HEK293T (cell line): ENCODE results near the gene DCAF12.

Experiments
- CTCF ChIA-PET: fragments of 350-600 bp; formaldehyde crosslinking; extraction: SDS; loops from one replicate; lab custom pipeline; 2021; ENCODE audit warnings: antibody characterized with exemption, inconsistent platforms; lab: Yijun Ruan, JAX
- POLR2A ChIA-PET: fragments of 350-600 bp; formaldehyde crosslinking; extraction: SDS; loops from one replicate; lab custom pipeline; 2020; ENCODE audit warnings: antibody characterized with exemption, inconsistent platforms; lab: Yijun Ruan, JAX
- DNase-seq: peaks from one replicate; pipeline ENCODE4 v3.0.0; 2012; ENCODE audit warnings: mixed read lengths; ENCODE audit errors: extremely low spot score
- ARNT ChIP-seq: fragments of 450-650 bp; IDR thresholded peaks from 2 replicates; pipeline ENCODE4 v1.6.1; 2017; ENCODE audit warnings: mild to moderate bottlenecking
- BHLHE40 ChIP-seq: fragments of 450-650 bp; IDR thresholded peaks from 2 replicates; pipeline ENCODE4 v1.6.1; 2016; ENCODE audit warnings: mild to moderate bottlenecking, moderate library complexity, borderline replicate concordance
- CTBP1 ChIP-seq: fragments of 450-650 bp; IDR thresholded peaks from 2 replicates; pipeline ENCODE4 v1.6.1; 2016; ENCODE audit warnings: borderline replicate concordance
- ELF4 ChIP-seq: fragments of 450-650 bp; IDR thresholded peaks from 2 replicates; pipeline ENCODE4 v1.6.1; 2017; ENCODE audit warnings: antibody characterized with exemption
- FOXA1 ChIP-seq: fragments of 450-650 bp; IDR thresholded peaks from 2 replicates; pipeline ENCODE4 v1.6.1; 2016; ENCODE audit warnings: mild to moderate bottlenecking
- FOXK2 ChIP-seq: fragments of 450-650 bp; IDR thresholded peaks from 2 replicates; pipeline ENCODE4 v1.6.1; 2016; ENCODE audit warnings: mild to moderate bottlenecking
- FOXM1 ChIP-seq: fragments of 450-650 bp; IDR thresholded peaks from 2 replicates; pipeline ENCODE4 v1.6.1; 2017; ENCODE audit warnings: mild to moderate bottlenecking, borderline replicate concordance
- HDGF ChIP-seq: fragments of 450-650 bp; IDR thresholded peaks from 2 replicates; pipeline ENCODE4 v1.6.1; 2017; ENCODE audit warnings: antibody characterized with exemption, borderline replicate concordance
- L3MBTL2 ChIP-seq: fragments of 450-650 bp; conservative IDR thresholded peaks from 2 replicates; pipeline ENCODE4 v1.6.1; 2016; ENCODE audit warnings: mild to moderate bottlenecking
- LEF1 ChIP-seq: fragments of 450-650 bp; IDR thresholded peaks from 2 replicates; pipeline ENCODE4 v1.6.1; 2017; ENCODE audit warnings: mild to moderate bottlenecking, borderline replicate concordance
- NFRKB ChIP-seq: fragments of 450-650 bp; IDR thresholded peaks from 2 replicates; pipeline ENCODE4 v1.6.1; 2016; ENCODE audit warnings: mild to moderate bottlenecking, moderate library complexity
- SP1 ChIP-seq: fragments of 450-650 bp; IDR thresholded peaks from 2 replicates; pipeline ENCODE4 v1.6.1; 2017
- SUZ12 ChIP-seq: fragments of 450-650 bp; IDR thresholded peaks from 2 replicates; pipeline ENCODE4 v1.6.1; 2016; ENCODE audit warnings: mild to moderate bottlenecking
- TARDBP ChIP-seq: fragments of 450-650 bp; IDR thresholded peaks from 2 replicates; pipeline ENCODE4 v1.6.1; 2016
- ZNF384 ChIP-seq: fragments of 450-650 bp; IDR thresholded peaks from 2 replicates; pipeline ENCODE4 v1.6.1; 2016
- TF ChIP-seq, protein P1 (sequence below): fragments of 450-650 bp; IDR thresholded peaks from 2 replicates; pipeline ENCODE4 v1.6.1; 2016

The DCAF12 gene

DNA sequence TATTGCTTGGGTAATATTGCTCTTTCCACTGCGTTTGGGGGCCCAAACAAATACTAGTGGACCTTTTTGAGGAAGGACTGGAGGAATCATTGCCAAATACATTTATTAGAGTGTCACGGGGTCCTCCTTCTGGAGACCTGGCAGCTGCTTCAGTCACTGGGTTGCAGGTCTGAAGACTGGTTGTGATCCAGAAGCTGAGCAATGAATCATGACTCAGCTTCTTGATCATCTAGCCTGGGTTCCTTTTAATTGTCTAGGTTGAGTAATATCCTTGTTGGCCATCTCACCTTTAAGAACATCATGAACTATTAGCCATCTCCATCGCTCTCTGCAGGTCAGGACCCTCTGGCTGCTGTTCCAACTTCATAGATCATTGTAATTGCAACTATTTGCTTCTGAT, 36.9 kb upstream of the DCAF12 start:
- ChIA-PET POLR2A (no interaction called here), CTCF (no interaction called here)
- DNase-seq, result no peak
- TF ChIP-seq NFRKB, result no peak
- TF ChIP-seq ARNT, result no peak
- TF ChIP-seq LEF1, result no peak
- TF ChIP-seq TARDBP, result no peak
- TF ChIP-seq FOXA1, result no peak
- no peak for TF ChIP-seq FOXM1
- TF ChIP-seq SUZ12, result no peak
- no peak for TF ChIP-seq ZNF384
- no peak for TF ChIP-seq CTBP1
- TF ChIP-seq, protein P1, sequence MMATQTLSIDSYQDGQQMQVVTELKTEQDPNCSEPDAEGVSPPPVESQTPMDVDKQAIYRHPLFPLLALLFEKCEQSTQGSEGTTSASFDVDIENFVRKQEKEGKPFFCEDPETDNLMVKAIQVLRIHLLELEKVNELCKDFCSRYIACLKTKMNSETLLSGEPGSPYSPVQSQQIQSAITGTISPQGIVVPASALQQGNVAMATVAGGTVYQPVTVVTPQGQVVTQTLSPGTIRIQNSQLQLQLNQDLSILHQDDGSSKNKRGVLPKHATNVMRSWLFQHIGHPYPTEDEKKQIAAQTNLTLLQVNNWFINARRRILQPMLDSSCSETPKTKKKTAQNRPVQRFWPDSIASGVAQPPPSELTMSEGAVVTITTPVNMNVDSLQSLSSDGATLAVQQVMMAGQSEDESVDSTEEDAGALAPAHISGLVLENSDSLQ, result no peak
- TF ChIP-seq FOXK2, result no peak
- TF ChIP-seq ELF4, result no peak

DNA sequence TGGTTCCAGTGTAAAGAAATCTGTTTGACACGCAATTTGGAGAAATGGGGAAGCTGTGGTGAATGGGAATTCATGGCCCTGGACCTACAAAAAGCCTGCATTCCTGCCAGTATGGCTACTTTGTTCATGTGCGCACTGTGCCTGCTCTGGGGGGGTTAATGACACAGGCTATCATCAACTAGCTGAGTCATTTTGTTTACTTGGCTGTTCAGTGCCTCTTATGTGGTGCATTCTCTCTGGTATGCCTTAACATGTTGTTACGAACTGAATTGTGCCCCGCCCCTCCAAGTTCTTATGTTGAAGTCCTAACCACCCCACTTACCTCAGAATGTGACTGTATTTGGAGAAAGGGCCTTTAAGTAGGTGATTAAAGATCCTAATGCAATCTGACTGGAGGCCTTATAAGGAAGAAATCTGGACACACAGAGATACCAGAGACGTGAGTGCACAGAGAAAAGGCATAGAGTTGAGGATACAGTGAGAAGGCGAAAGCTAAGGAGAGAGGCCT, 31.9 kb upstream of the DCAF12 start:
- ChIA-PET POLR2A (interaction anchor here (0.9 kb wide), 1 partner anchor 32 kb away, joined by 3 read pairs; the partner anchor contains the start of gene DCAF12), CTCF (no interaction called here)
- no peak for DNase-seq
- TF ChIP-seq ARNT (no peak), SUZ12 (no peak), ELF4 (no peak), FOXA1 (no peak), BHLHE40 (no peak), FOXM1 (no peak), HDGF (no peak), CTBP1 (no peak), FOXK2 (no peak), LEF1 (no peak), NFRKB (no peak), ZNF384 (no peak)

DNA sequence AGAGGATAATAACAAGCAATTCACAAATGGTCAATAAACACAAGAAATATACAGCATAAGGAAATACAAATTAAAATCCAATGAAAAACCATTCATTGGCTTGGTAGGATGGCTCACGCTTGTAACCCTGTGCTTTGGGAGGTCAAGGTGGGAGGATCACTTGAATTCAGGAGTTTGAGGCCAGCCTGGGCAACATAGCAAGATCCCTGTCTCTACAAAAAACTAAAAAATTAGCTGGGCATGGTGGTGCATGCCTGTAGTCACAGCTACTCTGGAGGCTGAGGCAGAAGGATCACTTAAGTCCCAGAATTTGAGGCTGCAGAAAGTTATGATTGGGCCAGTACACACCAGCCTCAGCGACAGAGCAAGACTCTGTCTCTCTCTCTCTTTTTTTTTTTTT, 31.4 kb upstream of the DCAF12 start:
- POLR2A ChIA-PET, result no interaction called here
- CTCF ChIA-PET, result no interaction called here
- DNase-seq, result no peak
- TF ChIP-seq FOXM1, result no peak
- no peak for TF ChIP-seq CTBP1
- no peak for TF ChIP-seq NFRKB
- no peak for TF ChIP-seq TARDBP
- TF ChIP-seq FOXA1, result no peak
- TF ChIP-seq ELF4, result no peak

DNA sequence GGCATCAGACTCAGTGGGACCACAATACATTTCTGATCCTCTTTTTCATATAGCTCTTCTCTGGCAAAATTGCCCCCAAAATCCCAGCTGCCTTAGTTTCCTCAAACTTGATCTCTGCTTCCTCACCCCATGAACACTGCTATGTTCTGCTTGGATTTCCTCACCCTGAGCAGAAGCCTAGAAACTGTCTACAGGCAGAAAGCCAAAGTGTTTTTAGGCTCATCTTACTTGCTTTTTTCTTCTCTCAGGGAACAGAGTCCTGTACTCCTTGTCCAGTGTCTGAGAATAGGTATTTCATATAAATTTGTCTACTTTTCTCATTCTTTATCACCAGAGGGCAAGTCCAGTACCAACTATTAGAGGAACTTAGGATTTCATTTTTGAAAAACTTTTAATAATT, 30.8 kb upstream of the DCAF12 start:
- POLR2A ChIA-PET, result no interaction called here
- TF ChIP-seq FOXM1, result no peak
- TF ChIP-seq ELF4, result no peak
- no peak for TF ChIP-seq TARDBP
- no peak for TF ChIP-seq SP1
- no peak for TF ChIP-seq CTBP1
- no peak for TF ChIP-seq NFRKB
- TF ChIP-seq FOXA1, result no peak
- no peak for TF ChIP-seq ZNF384
- TF ChIP-seq, protein P1, result no peak
- no peak for TF ChIP-seq L3MBTL2
- no peak for TF ChIP-seq ARNT
- TF ChIP-seq HDGF, result no peak
- no peak for TF ChIP-seq BHLHE40
- TF ChIP-seq FOXK2, result no peak
- no peak for TF ChIP-seq SUZ12
- no peak for TF ChIP-seq LEF1
- DNase-seq, result no peak
- CTCF ChIA-PET, result no interaction called here

DNA sequence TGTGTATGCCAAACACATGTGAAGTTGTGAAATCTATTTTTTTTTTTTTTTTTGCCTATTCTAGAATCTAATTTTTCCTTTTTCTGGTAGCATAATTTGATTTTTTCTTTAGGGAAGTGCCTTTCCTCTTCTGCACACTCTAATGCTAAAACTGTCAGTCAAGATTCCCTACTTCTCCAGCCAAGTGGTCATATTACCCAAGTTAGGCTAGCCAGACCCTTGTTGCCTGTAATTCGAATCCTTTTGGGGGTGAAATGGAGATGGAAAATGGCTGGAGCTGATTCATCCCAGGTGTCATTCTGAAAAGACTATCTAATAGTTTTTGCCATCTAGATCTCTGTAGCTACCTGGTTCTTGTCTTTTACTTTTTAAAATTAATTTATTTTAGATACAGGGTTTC, 27.6 kb upstream of the DCAF12 start:
- ChIA-PET CTCF (no interaction called here), POLR2A (no interaction called here)
- DNase-seq, result no peak
- TF ChIP-seq ELF4 (no peak), CTBP1 (no peak), L3MBTL2 (no peak), FOXK2 (no peak), FOXM1 (no peak)
- TF ChIP-seq, protein P1, result peak; percentile 78

DNA sequence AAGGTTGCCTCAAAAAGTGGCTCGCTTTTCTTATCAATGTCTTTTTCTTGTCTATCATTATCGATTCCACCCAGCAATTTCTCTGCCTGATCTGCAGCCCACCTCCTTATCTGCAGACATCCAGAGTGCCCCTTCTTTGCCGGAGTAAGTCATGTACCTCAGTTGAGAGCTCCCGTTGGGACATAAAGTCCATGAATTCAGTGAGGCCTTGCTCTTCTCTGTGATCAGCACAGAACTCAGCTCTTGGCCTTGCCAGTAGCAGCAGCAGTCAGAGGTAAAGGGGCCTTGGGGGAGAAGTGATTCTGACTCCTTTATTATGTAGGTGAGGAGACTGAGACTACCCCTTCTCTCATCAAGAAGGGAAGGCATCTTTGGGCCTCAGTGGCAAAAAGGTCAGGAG, 24.9 kb upstream of the DCAF12 start:
- DNase-seq, result no peak
- ChIA-PET CTCF (no interaction called here), POLR2A (no interaction called here)
- TF ChIP-seq LEF1, result no peak
- TF ChIP-seq SUZ12, result no peak
- TF ChIP-seq FOXM1, result no peak
- TF ChIP-seq HDGF, result no peak
- no peak for TF ChIP-seq BHLHE40
- TF ChIP-seq NFRKB, result no peak
- no peak for TF ChIP-seq CTBP1
- TF ChIP-seq ZNF384, result no peak
- no peak for TF ChIP-seq L3MBTL2
- TF ChIP-seq FOXA1, result no peak
- no peak for TF ChIP-seq TARDBP
